GM11168 (cell line): ENCODE measurements around the gene GGA1.

ENCODE experiments used
- in situ Hi-C: fragments of 300-500 bp; cut with MboI; formaldehyde crosslinking; loops from one replicate; pipeline ENCODE4 v1.12.0; 2022; ENCODE audit warnings: low sequenced_read_pairs; ENCODE audit not compliant: unreplicated experiment

The GGA1 gene

DNA sequence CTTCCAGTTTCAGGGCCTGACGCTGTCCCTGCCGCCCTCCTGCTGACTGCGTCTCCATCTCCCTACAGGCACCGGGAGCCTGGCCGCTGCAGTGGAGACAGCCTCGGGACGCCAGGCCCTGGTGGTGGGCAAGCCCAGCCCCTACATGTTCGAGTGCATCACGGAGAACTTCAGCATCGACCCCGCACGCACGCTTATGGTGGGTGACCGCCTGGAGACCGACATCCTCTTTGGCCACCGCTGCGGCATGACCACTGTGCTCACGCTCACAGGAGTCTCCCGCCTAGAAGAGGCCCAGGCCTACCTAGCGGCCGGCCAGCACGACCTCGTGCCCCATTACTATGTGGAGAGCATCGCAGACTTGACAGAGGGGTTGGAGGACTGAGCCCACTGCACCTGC lies 56.9 kb downstream of the GGA1 start:
- in situ Hi-C loops = no loop called here

DNA sequence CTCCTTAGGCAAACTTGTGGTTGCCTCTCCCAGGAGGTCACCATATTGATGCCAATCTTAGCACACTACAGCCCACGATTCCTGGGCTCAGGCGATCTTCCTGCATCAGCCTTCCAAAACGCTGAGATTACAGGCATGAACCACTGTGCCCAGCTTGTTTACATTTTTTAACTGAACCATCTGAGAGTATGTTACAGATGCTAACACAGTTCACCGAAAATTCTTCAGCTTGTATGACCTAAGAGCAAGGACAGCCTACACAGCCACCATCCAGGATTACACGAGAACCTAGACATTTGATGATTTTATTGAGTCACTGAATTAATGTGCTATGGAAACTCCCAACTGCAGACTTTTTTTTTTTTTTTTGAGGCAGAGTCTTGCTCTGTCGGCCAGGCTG lies 61.0 kb downstream of the GGA1 start:
- in situ Hi-C loops = no loop called here

GRCh38 chr22:37672206-37672919 lies 63.7 kb downstream of the GGA1 start:
- in situ Hi-C loops = no loop called here

DNA sequence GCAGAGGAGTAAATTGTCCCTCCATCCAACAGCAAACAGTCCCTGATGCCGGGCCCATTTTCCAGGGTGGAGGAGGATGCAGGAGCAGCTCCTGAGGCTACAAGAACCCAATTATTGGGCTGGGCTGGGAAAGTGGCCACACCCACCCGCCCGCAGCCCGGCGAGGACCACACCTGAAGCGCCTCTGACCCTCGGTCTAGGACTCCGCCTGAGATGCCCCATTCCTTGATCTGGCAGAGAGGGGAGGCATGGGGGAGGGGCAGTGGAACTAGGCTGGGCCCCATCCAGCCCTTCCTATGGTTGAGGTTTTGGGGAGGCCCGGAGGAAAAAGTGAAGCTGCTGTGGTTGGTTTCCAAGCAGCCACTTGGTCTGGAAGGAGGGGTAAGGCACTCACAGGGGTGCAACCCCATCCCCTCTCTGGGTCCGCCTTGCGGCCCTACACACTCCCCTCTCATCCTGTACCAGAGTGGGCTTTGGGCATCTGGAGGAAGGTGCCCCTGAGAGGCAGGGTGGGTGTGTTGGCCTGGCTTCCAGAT lies 64.4 kb downstream of the GGA1 start:
- in situ Hi-C loops = no loop called here

- in situ Hi-C loops = no loop called here
Measured at GRCh38 chr22:37674248-37674647, 65.6 kb downstream of the GGA1 start.

DNA sequence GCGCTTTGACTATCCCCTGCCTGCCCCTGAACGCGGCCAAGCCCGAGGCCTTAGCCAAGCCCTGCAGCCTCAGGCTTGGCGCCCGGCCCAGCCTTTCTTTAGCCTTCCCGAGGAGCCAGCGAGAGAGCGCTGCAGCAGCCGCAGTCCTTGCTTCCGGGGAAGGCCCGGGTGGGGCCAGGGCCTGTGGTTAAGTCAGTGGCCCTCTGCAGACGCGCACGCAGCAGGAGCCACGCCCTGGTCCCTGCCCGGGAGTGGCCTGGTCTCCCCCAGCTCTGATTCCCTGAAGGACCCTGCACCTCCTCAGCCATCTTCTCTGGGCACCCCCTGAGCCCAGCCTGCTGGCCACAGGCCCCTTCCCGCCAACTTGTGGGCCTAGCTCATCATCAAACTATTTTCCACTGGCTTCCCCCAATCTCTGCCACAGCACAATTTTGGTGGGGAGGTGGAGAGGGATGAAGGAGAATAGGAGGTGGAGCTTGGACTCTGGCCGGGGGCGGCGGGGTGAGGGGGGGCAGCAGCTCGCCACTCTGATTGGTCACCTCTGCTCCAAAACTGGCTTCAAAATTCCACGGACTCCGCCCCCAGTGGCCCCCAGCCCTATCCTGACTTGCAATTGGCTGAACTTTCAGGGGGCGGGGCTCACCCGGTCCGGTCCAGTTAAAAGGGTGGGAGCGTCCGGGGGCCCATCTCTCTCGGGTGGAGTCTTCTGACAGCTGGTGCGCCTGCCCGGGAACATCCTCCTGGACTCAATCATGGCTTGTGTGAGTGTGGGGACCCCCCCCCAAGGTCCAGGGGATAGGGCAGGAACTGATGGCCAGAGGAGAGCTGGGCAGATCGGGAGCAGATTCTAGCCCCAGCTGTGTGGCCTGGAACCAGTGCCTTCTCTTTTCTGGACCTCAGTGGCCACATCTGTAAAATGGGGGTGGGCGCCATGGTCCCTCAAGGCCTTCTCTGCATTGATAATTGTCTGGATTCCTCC lies 66.6 kb downstream of the GGA1 start, which contains the start of gene LGALS1:
TSS of gene LGALS1 (plus strand) at position 686 of the 979 bp plus-strand sequence. CDS start at position 753, 67 bp downstream.
- in situ Hi-C loops = no loop called here

- in situ Hi-C loops = no loop called here
Measured at GRCh38 chr22:37675930-37676735, 67.5 kb downstream of the GGA1 start.

- in situ Hi-C loops = no loop called here
Measured at GRCh38 chr22:37676736-37677492, 68.3 kb downstream of the GGA1 start.

- in situ Hi-C loops = no loop called here
Measured at GRCh38 chr22:37677493-37677974, 68.9 kb downstream of the GGA1 start.

GRCh38 chr22:37678372-37678771 lies 69.7 kb downstream of the GGA1 start:
- in situ Hi-C loops = no loop called here

- in situ Hi-C loops = loop anchor here (10.0 kb wide), 1 partner anchor 55 kb away; no protein-coding TSS in a partner anchor
Measured at GRCh38 chr22:37679670-37680069, 71.0 kb downstream of the GGA1 start.

- in situ Hi-C loops = loop anchor here (10.0 kb wide), 1 partner anchor 56 kb away; no protein-coding TSS in a partner anchor
Measured at GRCh38 chr22:37680191-37680851, 71.7 kb downstream of the GGA1 start.

DNA sequence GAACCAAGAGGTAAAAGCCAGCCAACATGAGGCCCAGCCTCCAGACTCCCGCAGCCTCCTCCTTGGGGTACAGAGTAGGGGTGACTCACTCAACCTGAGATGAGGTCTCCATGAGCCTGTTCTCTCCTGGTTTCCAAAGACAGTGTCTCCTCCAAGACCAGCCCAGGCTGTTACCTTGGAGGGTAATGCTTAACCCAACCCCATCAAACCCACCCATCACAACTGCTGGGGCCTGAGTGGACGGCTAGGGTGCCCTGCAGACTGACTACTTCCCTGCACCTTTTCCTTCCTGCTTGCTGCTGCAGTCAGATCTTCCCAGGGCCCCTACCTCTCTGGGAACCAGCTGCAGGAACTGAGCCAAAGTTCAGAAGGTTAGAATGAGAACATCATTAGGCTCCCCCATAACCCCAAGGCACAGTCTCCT lies 72.4 kb downstream of the GGA1 start:
- in situ Hi-C loops = loop anchor here (10.0 kb wide), 1 partner anchor 56 kb away; no protein-coding TSS in a partner anchor

- in situ Hi-C loops = loop anchor here (10.0 kb wide), 1 partner anchor 57 kb away; no protein-coding TSS in a partner anchor
Measured at GRCh38 chr22:37681556-37682049, 73.0 kb downstream of the GGA1 start.
